Posterior vena cava (tissue), 2 donors: ENCODE results near the gene USP35. TPM values are rescaled to one million over a fixed set of nuclear protein-coding genes. Genes with fewer than 3 reads are reported as not detected.
"Not testable (repeated sequence)": the region's sequence is repeated elsewhere in the genome, so short reads cannot be mapped to it uniquely, and the experiment has no call there.

Experiments
- DNase-seq: peaks from one replicate; pipeline ENCODE4 v3.0.0-alpha.2; 2020; ENCODE audit warnings: low spot score
- intact Hi-C, 2 donors: fragments of 100-400 bp; cut with DNase I; formaldehyde crosslinking; loops; one replicate each; pipeline versions ENCODE4 v1.14.1 to v1.14.2; 2022 to 2023
- total RNA-seq, 2 donors: library from RNA; stranded (reverse); fragmentation: NEBNext Ultra II Directional; extraction: Animal tissue kit (Norgen Biotek cat#: 25700); gene quantifications; one replicate each; pipeline ENCODE4 v1.2.1, GENCODE V29; 2021
- donor health status: DM: yes; HTN: yes; CAD: no.
- donor health status: DM: yes; HTN: yes; CAD: no.

The USP35 gene
- total RNA-seq, 2 donors from 2014 or later: 12.8 to 14.1 TPM

- intact Hi-C loops: loop anchor here in 1 of 2 donors (10.0 kb wide), 1 partner anchor 341 kb away; no protein-coding TSS in a partner anchor
Observed at GRCh38 chr11:78223320-78223954, 34.7 kb downstream of the USP35 start.

DNA sequence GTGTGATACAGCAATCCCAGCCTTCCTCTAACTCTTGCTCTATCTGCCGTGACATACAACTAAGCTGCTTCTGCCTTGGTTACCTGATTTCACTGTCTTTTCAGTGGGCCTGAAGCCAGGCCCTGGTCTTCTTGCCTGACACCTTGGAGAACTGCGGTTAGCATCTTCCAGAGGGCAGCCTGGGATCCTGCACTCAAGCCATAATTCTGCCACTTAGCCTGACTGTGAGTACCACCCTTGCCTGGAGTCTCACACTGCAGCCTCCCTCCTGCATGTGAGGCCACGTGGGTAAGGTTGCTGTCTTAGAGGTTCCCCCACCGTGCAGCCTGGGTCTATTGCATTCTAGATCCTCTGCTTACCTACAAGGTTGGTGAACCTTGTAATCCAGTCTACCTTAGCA lies 35.8 kb downstream of the USP35 start:
- no peak for DNase-seq
- intact Hi-C loops: loop anchor here in 1 of 2 donors (10.0 kb wide), 1 partner anchor 340 kb away; no protein-coding TSS in a partner anchor

More at GRCh38 chr11:78223320-78223954, 34.7 kb downstream of the USP35 start:
- no peak for DNase-seq

DNA sequence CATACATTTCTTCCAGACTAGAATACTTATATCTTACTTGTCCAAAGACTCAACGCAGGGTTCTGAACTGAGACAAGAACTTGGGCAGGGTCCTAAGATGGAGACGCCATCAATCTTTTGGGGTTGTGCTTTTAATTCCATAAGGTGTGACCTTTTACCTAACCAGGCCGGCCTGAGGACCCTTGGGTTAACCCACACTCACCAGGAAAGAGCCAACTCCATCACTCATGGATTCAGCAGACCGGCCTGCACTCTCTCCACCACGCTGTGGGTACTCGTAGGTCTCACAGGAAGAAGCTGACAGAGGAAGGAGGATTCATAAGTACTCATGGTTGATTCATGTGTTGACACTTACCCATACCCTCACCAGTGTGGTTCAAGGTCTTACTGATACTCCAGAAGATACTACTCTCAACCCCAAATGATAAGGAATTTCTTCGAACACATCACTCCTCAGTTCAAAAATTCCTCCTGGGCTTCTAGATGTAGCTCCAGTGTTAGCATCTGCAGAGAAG lies 36.2 kb downstream of the USP35 start:
- DNase-seq: no peak
- intact Hi-C loops: loop anchor here in 1 of 2 donors (10.0 kb wide), 1 partner anchor 340 kb away; no protein-coding TSS in a partner anchor

DNA sequence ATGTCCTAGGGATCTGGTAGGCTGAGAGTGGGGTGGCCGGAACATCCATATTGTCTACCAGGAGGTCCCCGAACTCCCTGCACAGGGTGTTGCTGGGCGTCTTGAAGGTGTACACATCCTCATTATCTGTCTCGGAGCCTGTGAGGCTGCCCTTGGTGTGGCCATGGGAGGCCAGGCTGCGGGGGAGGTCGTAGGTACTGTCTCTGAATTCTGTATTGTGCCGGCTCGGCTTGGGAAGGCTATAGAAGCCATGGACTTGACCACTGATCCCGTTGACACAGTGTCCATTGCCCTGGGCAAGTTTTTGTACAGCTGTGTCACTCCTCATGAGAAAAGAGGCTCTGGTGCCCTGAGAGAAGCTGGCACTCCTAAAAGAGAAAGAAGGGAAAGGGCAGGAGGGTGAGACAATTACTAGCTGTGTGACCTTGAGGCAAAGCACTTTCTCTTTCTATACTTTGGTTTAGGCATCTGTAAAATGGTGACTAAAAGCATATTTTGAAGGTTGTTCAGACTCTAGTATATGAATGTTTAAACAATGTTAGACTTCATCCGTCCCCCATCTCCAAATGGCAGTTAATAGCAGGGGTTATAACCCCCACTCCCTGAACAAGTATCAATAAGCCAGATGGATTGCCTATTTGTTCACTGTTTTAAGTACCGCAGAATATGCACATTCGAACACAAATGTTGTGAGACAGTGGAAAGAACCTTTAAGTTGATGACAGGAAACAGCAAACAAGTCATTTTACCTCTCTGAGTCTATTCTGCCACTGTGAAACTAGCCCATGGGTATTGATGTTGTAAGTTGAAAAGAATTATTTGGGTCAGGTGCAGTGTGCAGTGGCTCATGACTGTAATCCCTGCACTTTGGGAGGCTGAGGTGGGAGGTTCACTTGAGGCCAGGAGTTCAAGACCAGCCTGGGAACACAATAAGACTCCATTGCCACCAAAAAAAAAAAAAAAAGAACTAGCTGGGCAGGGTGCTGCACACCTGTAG lies 38.3 kb downstream of the USP35 start:
- intact Hi-C loops: loop anchor here in 1 of 2 donors (10.0 kb wide), 1 partner anchor 338 kb away; no protein-coding TSS in a partner anchor
- DNase-seq: no peak

- intact Hi-C loops: loop anchor here in 1 of 2 donors (10.0 kb wide), 1 partner anchor 337 kb away; no protein-coding TSS in a partner anchor
- no peak for DNase-seq
Observed at GRCh38 chr11:78227921-78228320, 39.2 kb downstream of the USP35 start.

DNA sequence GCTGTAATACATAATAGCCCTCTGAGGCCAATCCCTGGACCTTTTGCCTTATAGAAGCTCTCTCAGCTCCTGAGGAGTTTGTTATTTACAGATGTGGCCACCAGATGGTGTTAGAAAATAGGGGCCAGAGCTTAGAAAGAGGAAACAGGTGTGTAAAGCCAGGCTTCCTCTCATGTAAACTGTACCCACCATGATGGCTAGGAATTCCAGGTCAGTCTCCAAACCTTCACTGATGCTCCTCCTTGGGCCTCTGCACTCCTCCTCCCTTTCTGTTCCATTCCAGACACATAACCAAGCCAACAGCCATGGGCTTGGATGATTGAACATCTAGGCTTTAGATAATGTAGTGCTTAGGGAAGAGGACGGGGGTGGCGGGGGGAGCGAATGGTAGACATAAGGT lies 39.7 kb downstream of the USP35 start:
- DNase-seq: no peak
- intact Hi-C loops: loop anchor here in 1 of 2 donors (10.0 kb wide), 1 partner anchor 336 kb away; no protein-coding TSS in a partner anchor

DNA sequence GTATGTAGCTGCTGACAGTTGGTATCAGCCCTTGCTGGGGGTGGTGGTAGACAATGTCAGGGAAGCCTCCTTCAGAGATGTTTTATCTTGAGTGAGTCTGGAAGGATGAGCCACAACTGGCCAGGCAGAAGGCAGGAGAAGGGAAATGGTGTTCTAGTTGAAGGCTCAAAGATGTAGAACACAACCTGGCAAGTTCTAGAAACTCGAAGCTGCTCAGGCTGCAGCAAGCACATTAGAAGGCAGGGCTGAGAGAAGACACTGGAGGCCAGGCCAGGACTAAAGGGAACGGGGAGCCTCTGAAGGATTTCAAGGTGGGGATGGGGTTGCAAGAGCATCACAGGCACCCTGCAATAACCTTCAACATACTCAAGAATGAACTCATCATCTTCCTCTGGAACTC lies 40.4 kb downstream of the USP35 start:
- intact Hi-C loops: loop anchor here in 1 of 2 donors (10.0 kb wide), 1 partner anchor 336 kb away; no protein-coding TSS in a partner anchor
- no peak for DNase-seq

GRCh38 chr11:78230161-78230877 lies 41.6 kb downstream of the USP35 start:
- intact Hi-C loops: loop anchor here in 1 of 2 donors (5.0 kb wide), 1 partner anchor 187 kb away; the partner anchor contains the start of gene GAB2
- no peak for DNase-seq

- intact Hi-C loops: loop anchor here in 1 of 2 donors (5.0 kb wide), 1 partner anchor 185 kb away; the partner anchor contains the start of gene GAB2
- no peak for DNase-seq
Observed at GRCh38 chr11:78231962-78232501, 43.3 kb downstream of the USP35 start.

- DNase-seq: not testable (repeated sequence)
- intact Hi-C loops: loop anchor here in 1 of 2 donors (5.0 kb wide), 1 partner anchor 184 kb away; the partner anchor contains the start of gene GAB2
Observed at GRCh38 chr11:78233046-78233445, 44.3 kb downstream of the USP35 start.

- no peak for DNase-seq
Observed at GRCh38 chr11:78234006-78234405, 45.3 kb downstream of the USP35 start.

GRCh38 chr11:78237293-78238046 lies 48.8 kb downstream of the USP35 start:
- intact Hi-C loops: no loop called here
- DNase-seq: no peak

More at GRCh38 chr11:78234006-78234405, 45.3 kb downstream of the USP35 start:
- intact Hi-C loops: loop anchor here in 1 of 2 donors (5.0 kb wide), 1 partner anchor 183 kb away; the partner anchor contains the start of gene GAB2

GRCh38 chr11:78239781-78240180 lies 51.1 kb downstream of the USP35 start:
- no peak for DNase-seq
- intact Hi-C loops: no loop called here

GRCh38 chr11:78241475-78241874 lies 52.8 kb downstream of the USP35 start:
- intact Hi-C loops: no loop called here

DNA sequence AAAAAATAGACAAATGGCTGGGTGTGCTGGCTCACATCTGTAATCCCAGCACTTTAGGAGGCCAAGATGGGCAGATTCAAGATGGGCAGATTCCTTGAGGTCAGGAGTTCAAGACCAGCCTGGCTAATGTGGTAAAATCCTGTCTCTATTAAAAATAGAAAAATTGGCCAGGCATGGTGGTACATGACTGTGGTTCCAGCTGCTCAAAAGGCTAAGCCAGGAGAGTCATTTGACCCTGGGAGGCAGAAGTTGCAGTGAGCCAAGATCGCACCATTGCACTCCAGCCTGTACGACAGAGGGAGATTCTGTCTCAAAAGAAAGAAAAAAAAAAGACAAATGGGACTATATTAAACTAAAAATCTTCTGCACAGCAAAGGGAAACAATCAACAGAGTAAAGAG lies 55.4 kb downstream of the USP35 start:
- intact Hi-C loops: no loop called here
- no peak for DNase-seq

More at GRCh38 chr11:78241475-78241874, 52.8 kb downstream of the USP35 start:
- no peak for DNase-seq

DNA sequence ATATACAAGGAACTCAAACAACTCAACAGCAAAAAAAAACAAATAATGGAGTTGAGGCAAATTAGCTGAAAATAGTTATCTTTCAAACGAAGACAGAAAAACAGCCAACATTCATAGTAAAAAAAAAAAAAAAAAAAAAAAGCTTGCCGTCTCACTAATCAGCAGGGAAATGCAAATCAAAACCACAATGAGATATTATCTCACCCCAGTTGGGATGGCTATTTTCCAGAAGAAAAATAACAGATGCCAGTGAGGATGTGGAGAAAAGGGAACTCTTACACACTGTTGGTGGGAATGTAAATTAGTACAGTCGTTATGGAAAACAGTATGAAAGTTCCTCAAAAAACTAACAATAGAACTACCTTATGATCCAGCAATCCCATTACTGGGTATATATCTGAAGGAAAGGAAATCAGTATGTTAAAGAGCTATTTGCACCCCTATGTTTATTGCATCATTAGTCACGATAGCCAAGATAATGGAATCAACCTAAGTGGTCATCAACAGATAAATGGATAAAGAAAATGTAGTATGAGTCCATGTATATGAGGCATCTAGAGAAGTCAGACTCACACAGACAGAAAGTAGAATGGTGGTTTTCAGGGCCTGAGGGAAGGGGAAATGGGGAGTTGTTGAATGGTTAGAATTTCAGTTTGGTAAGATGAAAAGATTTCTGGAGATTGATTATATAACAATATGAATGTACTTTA lies 56.0 kb downstream of the USP35 start:
- DNase-seq: no peak
- intact Hi-C loops: no loop called here

- DNase-seq: no peak
- intact Hi-C loops: no loop called here
Observed at GRCh38 chr11:78248191-78248590, 59.5 kb downstream of the USP35 start.
